Neural cell (in vitro differentiated cells): ENCODE results near the gene METTL16. TPM values are rescaled to one million over a fixed set of nuclear protein-coding genes. Genes with fewer than 3 reads are reported as not detected.

Source experiments
- H2AFZ ChIP-seq: fragments of 200-600, 300-800 bp; sonication (generic), shearing (Covaris generic); 2 replicates; pipeline ENCODE4 v1.6.0; 2014; ENCODE audit warnings: low read depth, mild to moderate bottlenecking, antibody characterized with exemption, low read length, moderate library complexity
- H3F3A ChIP-seq: fragments of 200-600 bp; shearing (Covaris generic); 2 replicates; pipeline ENCODE4 v1.6.1; 2016; ENCODE audit warnings: mild to moderate bottlenecking, moderate library complexity, mixed read lengths, antibody characterized with exemption, low read length; ENCODE audit not compliant: insufficient read depth, poor library complexity, severe bottlenecking
- H3K27ac ChIP-seq: fragments of 200-600, 300-800 bp; sonication (generic), shearing (Covaris generic); 2 replicates; pipeline ENCODE4 v1.5.1; 2014; ENCODE audit warnings: mild to moderate bottlenecking, low read length, moderate library complexity
- H3K27me3 ChIP-seq: fragments of 300-800, 200-600 bp; sonication (generic), shearing (Covaris generic); 2 replicates; pipeline ENCODE4 v1.6.0; 2014; ENCODE audit warnings: mild to moderate bottlenecking, low read depth, low read length, moderate library complexity; ENCODE audit not compliant: insufficient read depth
- H3K36me3 ChIP-seq: fragments of 300-800, 200-600 bp; sonication (generic), shearing (Covaris generic); 2 replicates; pipeline ENCODE4 v1.5.1; 2014; ENCODE audit warnings: mild to moderate bottlenecking, antibody characterized with exemption, low read length, moderate library complexity; ENCODE audit not compliant: insufficient read depth
- H3K4me2 ChIP-seq: fragments of 300-800, 200-600 bp; sonication (generic), shearing (Covaris generic); 2 replicates; pipeline ENCODE4 v1.6.0; 2014; ENCODE audit warnings: mild to moderate bottlenecking, low read length
- H3K4me3 ChIP-seq: fragments of 300-800, 200-600 bp; sonication (generic), shearing (Covaris generic); 2 replicates; pipeline ENCODE4 v1.5.1; 2014; ENCODE audit warnings: mild to moderate bottlenecking, low read length, moderate library complexity
- H3K79me2 ChIP-seq: fragments of 200-600 bp; shearing (Covaris generic); replicated peaks from 2 replicates; pipeline ENCODE4 v1.6.0; 2014; ENCODE audit warnings: mild to moderate bottlenecking, low read length, moderate library complexity; ENCODE audit not compliant: insufficient read depth
- H3K9ac ChIP-seq: fragments of 300-800, 200-600 bp; sonication (generic), shearing (Covaris generic); 2 replicates; pipeline ENCODE4 v1.6.1; 2016; ENCODE audit warnings: mild to moderate bottlenecking, low read length, mixed read lengths
- H3K9me2 ChIP-seq: fragments of 200-600 bp; shearing (Covaris generic); 2 replicates; pipeline ENCODE4 v1.6.1; 2016; ENCODE audit warnings: mild to moderate bottlenecking, low read length, mixed read lengths; ENCODE audit not compliant: insufficient read depth
- H3K9me3 ChIP-seq: fragments of 200-600, 300-800 bp; sonication (generic), shearing (Covaris generic); 2 replicates; pipeline ENCODE4 v1.6.1; 2016; ENCODE audit warnings: mild to moderate bottlenecking, mixed run types, low read length, moderate library complexity, mixed read lengths
- H4K20me1 ChIP-seq: fragments of 200-600 bp; shearing (Covaris generic); 2 replicates; pipeline ENCODE4 v1.6.1; 2016; ENCODE audit warnings: mild to moderate bottlenecking, mixed run types; ENCODE audit not compliant: insufficient read depth
- CTCF ChIP-seq: fragments of 450-650 bp; IDR thresholded peaks from 2 replicates; pipeline ENCODE4 v1.5.1; 2014; ENCODE audit warnings: antibody characterized with exemption, mild to moderate bottlenecking, moderate library complexity; ENCODE audit not compliant: poor library complexity, severe bottlenecking
- EP300 ChIP-seq: fragments of 450-650 bp; conservative IDR thresholded peaks from 2 replicates; pipeline ENCODE4 v1.6.1; 2014; ENCODE audit warnings: antibody characterized with exemption, mild to moderate bottlenecking, moderate library complexity; ENCODE audit not compliant: poor library complexity, severe bottlenecking
- EZH2 ChIP-seq: fragments of 200-600, 300-800 bp; shearing (Covaris generic), sonication (generic); IDR thresholded peaks from 2 replicates; pipeline ENCODE4 v1.6.1; 2014; ENCODE audit warnings: antibody characterized with exemption, low read length, borderline replicate concordance, mild to moderate bottlenecking; ENCODE audit not compliant: insufficient read depth, poor library complexity, severe bottlenecking
- MXI1 ChIP-seq: fragments of 450-650 bp; conservative IDR thresholded peaks from 2 replicates; pipeline ENCODE4 v1.6.1; 2014; ENCODE audit warnings: antibody characterized with exemption, mild to moderate bottlenecking; ENCODE audit not compliant: poor library complexity, severe bottlenecking
- POLR2AphosphoS5 ChIP-seq: IDR thresholded peaks from 2 replicates; pipeline ENCODE4 v1.6.1; 2012
- RAD21 ChIP-seq: fragments of 450-650 bp; conservative IDR thresholded peaks from 2 replicates; pipeline ENCODE4 v1.6.1; 2014; ENCODE audit warnings: antibody characterized with exemption, mild to moderate bottlenecking, moderate library complexity
- REST ChIP-seq: IDR thresholded peaks from 2 replicates; pipeline ENCODE4 v1.6.1; 2012; ENCODE audit warnings: borderline replicate concordance
- SMC3 ChIP-seq: fragments of 450-650 bp; conservative IDR thresholded peaks from 2 replicates; pipeline ENCODE4 v1.6.1; 2014; ENCODE audit warnings: antibody characterized with exemption, mild to moderate bottlenecking, moderate library complexity; ENCODE audit not compliant: poor library complexity
- TAF1 ChIP-seq: IDR thresholded peaks from 2 replicates; pipeline ENCODE4 v1.6.1; 2012; ENCODE audit warnings: low read depth
- polyA plus RNA-seq: library from polyadenylated mRNA; depleted of rRNA; stranded (reverse); fragments of >200 nt; gene quantifications from 2 replicates; pipeline ENCODE4 v1.2.3, GENCODE V29; 2014

The METTL16 gene
- polyA plus RNA-seq, 1 donor from 2014 or later: 20.3 TPM

- Histone ChIP-seq H4K20me1 (no peaks in the 10 kb centered on the region), H3K9ac (no peak overlapping the region), H3K36me3 (no peaks in the 10 kb centered on the region), H3K4me2 (no peak overlapping the region), H3K4me3 (no peak overlapping the region), H3K79me2 (peaks cover 13% of the 10 kb centered on the region), H3K27ac (no peak overlapping the region), H3K9me2 (no peaks in the 10 kb centered on the region), H2AFZ (no peak overlapping the region), H3F3A (no peaks in the 10 kb centered on the region), H3K27me3 (no peaks in the 10 kb centered on the region), H3K9me3 (no peaks in the 10 kb centered on the region)
- TF ChIP-seq RAD21: no peak
- TF ChIP-seq REST: no peak
- TF ChIP-seq EP300: no peak
- no peak for TF ChIP-seq MXI1
- no peak for TF ChIP-seq TAF1
- no peak for TF ChIP-seq POLR2AphosphoS5
- TF ChIP-seq EZH2: no peak
- TF ChIP-seq CTCF: no peak
- no peak for TF ChIP-seq SMC3
Observed at GRCh38 chr17:2481760-2482159, 29.9 kb downstream of the METTL16 start.

GRCh38 chr17:2478458-2478857 lies 33.2 kb downstream of the METTL16 start:
- Histone ChIP-seq H3K36me3 (peaks cover 4% of the 10 kb centered on the region), H3F3A (no peaks in the 10 kb centered on the region), H3K9me2 (no peaks in the 10 kb centered on the region), H3K9me3 (no peaks in the 10 kb centered on the region), H3K9ac (no peak overlapping the region), H3K4me3 (no peak overlapping the region), H3K27me3 (no peaks in the 10 kb centered on the region), H3K4me2 (no peak overlapping the region), H3K79me2 (peaks cover 13% of the 10 kb centered on the region), H3K27ac (no peak overlapping the region), H2AFZ (no peak overlapping the region), H4K20me1 (no peaks in the 10 kb centered on the region)
- TF ChIP-seq SMC3 (no peak), MXI1 (no peak), TAF1 (no peak), POLR2AphosphoS5 (no peak), EZH2 (no peak), EP300 (no peak), RAD21 (no peak), REST (no peak), CTCF (no peak)
